ENCODE results near the gene SREBF2.
"Not testable (repeated sequence)": the region's sequence is repeated elsewhere in the genome, so short reads cannot be mapped to it uniquely, and the experiment has no call there.

Gene SREBF2

GRCh38 chr22:41948928-41949296, 116.0 kb downstream of the SREBF2 start:
- not testable (repeated sequence) for DNase-seq

DNA sequence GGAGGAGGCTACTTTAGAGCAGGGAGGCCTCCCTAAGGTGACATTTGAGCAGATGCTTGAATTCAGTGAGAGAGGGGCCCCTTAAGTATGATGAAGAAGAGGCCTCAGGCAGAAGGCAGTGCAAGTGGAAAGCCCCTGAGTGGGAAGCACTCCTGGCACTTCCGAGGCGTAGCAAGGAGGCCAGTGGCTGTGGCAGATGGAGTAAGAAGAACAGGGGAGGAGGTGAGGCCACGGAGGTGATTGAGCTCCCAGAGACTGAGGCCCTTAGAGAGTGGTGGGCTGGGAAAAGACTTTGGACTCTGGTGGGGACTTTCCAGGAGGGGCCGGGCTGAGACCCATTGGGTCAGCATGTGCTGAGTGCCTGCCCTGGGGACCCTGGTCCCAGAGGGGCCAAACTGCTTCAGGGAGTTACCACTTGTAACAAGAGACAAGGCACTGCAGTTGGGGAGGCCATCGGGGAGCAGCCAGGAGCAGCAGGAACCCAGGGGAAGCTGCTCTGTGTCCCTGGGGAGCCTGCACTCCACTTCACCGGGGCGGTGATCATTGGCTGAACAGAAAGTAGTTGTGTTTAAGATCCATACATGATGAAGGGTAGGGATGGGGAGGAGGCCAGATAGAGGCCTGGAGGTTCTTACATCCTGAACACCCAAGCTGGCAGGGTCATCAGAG, 116.5 kb downstream of the SREBF2 start:
- DNase-seq, result no peak

DNA sequence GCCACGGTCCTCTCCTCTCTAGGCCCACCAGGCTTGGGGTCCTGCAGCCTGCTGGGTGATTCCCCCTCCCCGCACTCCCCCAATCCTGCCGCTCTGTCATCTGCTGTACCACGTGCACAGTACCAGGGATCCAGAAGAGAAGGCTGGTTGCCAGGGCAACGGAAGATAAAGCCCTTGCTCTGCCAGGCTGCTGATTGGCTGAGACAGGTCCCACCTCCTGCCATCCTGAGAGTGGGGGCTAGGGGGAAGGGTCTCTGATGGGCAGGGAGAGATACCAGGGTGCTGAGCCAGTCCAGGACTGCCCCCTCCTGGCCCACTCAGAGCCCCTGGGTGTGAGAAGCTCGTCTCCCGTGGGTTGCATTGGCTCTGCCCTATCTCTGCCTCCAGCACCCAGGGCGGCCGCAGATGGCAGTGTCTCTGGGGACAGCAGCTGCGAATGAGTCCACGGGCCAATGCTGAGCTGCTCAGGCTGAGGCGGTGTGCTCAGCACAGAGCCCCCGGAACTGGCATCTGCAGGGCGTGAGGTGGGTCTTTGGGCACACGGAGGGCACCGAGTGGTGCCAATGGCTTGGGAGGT, 119.1 kb downstream of the SREBF2 start, which contains the start of gene SMIM45:
TSS of gene SMIM45 (plus strand) at position 253 of the 577 bp plus-strand sequence.
- no peak for DNase-seq

GRCh38 chr22:41952713-41953112, 119.8 kb downstream of the SREBF2 start:
- no peak for DNase-seq
